HepG2 (cell line): ENCODE data around the gene ZNHIT6. TPM values are rescaled to one million over a fixed set of nuclear protein-coding genes. Genes with fewer than 3 reads are reported as not detected.
A peak's percentile ranks its signal among the peaks of the same experiment; 100 is the strongest.

Experiments used
- GABPB1 ChIP-seq: IDR thresholded peaks from 2 replicates; pipeline ENCODE4 v1.6.1; 2016; ENCODE audit warnings: mild to moderate bottlenecking, missing genetic modification reagents, moderate library complexity, missing compliant biosample characterization
- HMG20B ChIP-seq: conservative IDR thresholded peaks from 2 replicates; pipeline ENCODE4 v1.6.1; 2016; ENCODE audit warnings: missing genetic modification reagents, missing compliant biosample characterization
- HOXA9 ChIP-seq: sonication (generic); formaldehyde crosslinking; IDR thresholded peaks from 2 replicates; pipeline ENCODE4 v1.8.1; 2022; ENCODE audit warnings: missing genetic modification reagents, mild to moderate bottlenecking, moderate library complexity, borderline replicate concordance
- KAT8 ChIP-seq: IDR thresholded peaks from 2 replicates; pipeline ENCODE4 v1.6.1; 2016; ENCODE audit warnings: missing genetic modification reagents, missing compliant biosample characterization
- PRMT3 ChIP-seq: sonication (generic); formaldehyde crosslinking; IDR thresholded peaks from 2 replicates; pipeline ENCODE4 v1.8.1; 2022; ENCODE audit warnings: low read depth, mild to moderate bottlenecking, moderate library complexity, missing genetic modification reagents, borderline replicate concordance
- SALL1 ChIP-seq: sonication (generic); formaldehyde crosslinking; IDR thresholded peaks from 2 replicates; pipeline ENCODE4 v1.8.0; 2022; ENCODE audit warnings: mild to moderate bottlenecking, missing genetic modification reagents
- SNAPC2 ChIP-seq: sonication (generic); formaldehyde crosslinking; IDR thresholded peaks from 2 replicates; pipeline ENCODE4 v1.8.1; 2022; ENCODE audit warnings: mild to moderate bottlenecking, missing genetic modification reagents
- TBL1XR1 ChIP-seq: fragments of 150-350 bp; IDR thresholded peaks from 2 replicates; pipeline ENCODE4 v1.6.1; 2014; ENCODE audit warnings: borderline replicate concordance, low read length; ENCODE audit not compliant: partially characterized antibody
- U2AF1 ChIP-seq: fragments of 200-400 bp; formaldehyde crosslinking; optimal IDR thresholded peaks from 2 replicates; pipeline ENCODE3; 2017; ENCODE audit warnings: mild to moderate bottlenecking, low read depth, low read length
- ZNF383 ChIP-seq: sonication (generic); formaldehyde crosslinking; IDR thresholded peaks from 2 replicates; pipeline ENCODE4 v1.4.0; 2020; ENCODE audit warnings: missing genetic modification reagents, mild to moderate bottlenecking, borderline replicate concordance
- ZNF615 ChIP-seq: sonication (generic); formaldehyde crosslinking; IDR thresholded peaks from 2 replicates; pipeline ENCODE4 v1.5.0; 2020; ENCODE audit warnings: mild to moderate bottlenecking, missing genetic modification reagents, borderline replicate concordance
- ZNF878 ChIP-seq: sonication (generic); formaldehyde crosslinking; IDR thresholded peaks from 2 replicates; pipeline ENCODE4 v1.8.1; 2023; ENCODE audit warnings: mild to moderate bottlenecking, missing genetic modification reagents, moderate library complexity
- polyA plus RNA-seq, 8 experiments: library from polyadenylated mRNA; depleted of rRNA in 3 of 8; stranded (reverse) in 7 of 8; unstranded in 1 of 8; fragments of >200 nt; fragmentation: Illumina TruSeq in 4 of 8; extraction: Trizol in 4 of 8; gene quantifications; 2 replicates each; pipeline versions ENCODE4 v1.2.1 to v1.2.3, GENCODE V29; 2011 to 2016; ENCODE audit warnings: low read depth in 4 of 8, missing spikeins in 1 of 8, mixed read lengths in 1 of 8; ENCODE audit not compliant: insufficient read depth in 1 of 8
- total RNA-seq, 5 experiments: library from RNA; depleted of rRNA; stranded (reverse); fragments of >200 nt; fragmentation: Illumina TruSeq; extraction: Trizol; gene quantifications; 2 replicates each; pipeline ENCODE4 v1.2.3, GENCODE V29; 2016; ENCODE audit warnings: low read depth in 1 of 5
- TF ChIP-seq, protein P1 (sequence below): sonication (generic); formaldehyde crosslinking; IDR thresholded peaks from 2 replicates; pipeline ENCODE4 v1.4.0; 2020; ENCODE audit warnings: missing genetic modification reagents, mild to moderate bottlenecking, borderline replicate concordance
- TF ChIP-seq, protein P2 (sequence below): IDR thresholded peaks from 2 replicates; pipeline ENCODE4 v1.6.1; 2016; ENCODE audit warnings: mild to moderate bottlenecking, missing biosample characterization, missing genetic modification reagents
- TF ChIP-seq, protein P3 (sequence below): sonication (generic); formaldehyde crosslinking; IDR thresholded peaks from 2 replicates; pipeline ENCODE4 v1.8.0; 2022; ENCODE audit warnings: missing genetic modification reagents, mild to moderate bottlenecking, borderline replicate concordance
- TF ChIP-seq, protein P4 (sequence below): sonication (generic); formaldehyde crosslinking; IDR thresholded peaks from 2 replicates; pipeline ENCODE4 v1.5.0; 2020; ENCODE audit warnings: missing genetic modification reagents
- TF ChIP-seq, protein P5 (sequence below): sonication (generic); formaldehyde crosslinking; IDR thresholded peaks from 2 replicates; pipeline ENCODE4 v1.8.0; 2022; ENCODE audit warnings: missing genetic modification reagents, mild to moderate bottlenecking, moderate library complexity, borderline replicate concordance

The ZNHIT6 gene
- total and polyA plus RNA-seq, 2 of the 13 experiments (the other 11 are each of a cell fraction or from before 2014, with no cell fraction given), result 6.0 to 15.2 TPM

DNA sequence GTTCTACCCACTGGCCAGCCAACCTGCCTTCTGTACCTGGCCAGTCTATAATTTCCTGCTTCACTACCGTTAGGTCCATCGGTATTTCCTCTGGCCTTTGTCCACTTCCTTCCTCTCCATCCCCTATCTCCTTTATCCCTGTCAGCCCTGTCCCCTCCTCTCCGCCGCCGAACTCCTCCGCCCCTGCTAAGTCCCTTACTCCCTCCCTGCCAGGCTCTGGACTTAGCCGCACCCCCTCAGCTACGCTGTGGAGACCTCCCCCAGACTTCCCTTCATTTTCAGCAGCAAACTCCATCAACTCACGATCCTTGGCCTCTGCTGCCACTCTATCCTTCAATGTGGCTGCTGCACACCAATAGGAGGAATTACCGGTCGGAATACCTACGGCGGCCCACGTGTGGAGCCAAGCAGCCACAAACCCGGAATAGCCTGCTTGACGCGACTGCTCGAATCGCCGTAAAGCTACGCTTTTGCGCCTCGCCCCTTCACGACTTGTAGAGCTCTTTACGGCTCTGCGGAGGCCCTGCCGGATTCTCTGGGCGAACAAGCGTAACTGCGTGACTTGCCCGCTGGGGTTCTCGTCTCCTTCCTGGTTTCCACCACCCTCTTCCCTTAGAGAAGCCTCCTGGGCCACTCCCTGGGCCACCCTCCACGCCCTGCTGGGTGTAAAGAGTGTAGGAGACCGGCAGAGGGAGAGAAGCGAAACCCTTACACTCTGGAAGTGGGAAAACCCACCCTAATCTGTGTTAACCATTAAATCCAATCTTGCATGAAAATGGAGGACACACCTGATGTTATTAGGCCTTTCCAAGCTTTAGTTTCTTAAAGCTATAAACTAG is at the start of gene ZNHIT6 (continued):
- TF ChIP-seq ZNF615 (CRISPR knock-in tag) (no peak), U2AF1 (no peak), TBL1XR1 (no peak), KAT8 (CRISPR knock-in tag) (peak; percentile 98), ZNF878 (CRISPR knock-in tag) (peak; percentile 86), GABPB1 (peak; percentile 86), SNAPC2 (CRISPR knock-in tag) (0 out of 2 replicates have a peak, but pooled peaks have one; percentile 23), SALL1 (CRISPR knock-in tag) (peak; percentile 93), HOXA9 (no peak), PRMT3 (CRISPR knock-in tag) (no peak), HMG20B (CRISPR knock-in tag) (no peak), ZNF383 (CRISPR knock-in tag) (0 out of 2 replicates have a peak, but pooled peaks have one; percentile 35)
- TF ChIP-seq, protein P1, sequence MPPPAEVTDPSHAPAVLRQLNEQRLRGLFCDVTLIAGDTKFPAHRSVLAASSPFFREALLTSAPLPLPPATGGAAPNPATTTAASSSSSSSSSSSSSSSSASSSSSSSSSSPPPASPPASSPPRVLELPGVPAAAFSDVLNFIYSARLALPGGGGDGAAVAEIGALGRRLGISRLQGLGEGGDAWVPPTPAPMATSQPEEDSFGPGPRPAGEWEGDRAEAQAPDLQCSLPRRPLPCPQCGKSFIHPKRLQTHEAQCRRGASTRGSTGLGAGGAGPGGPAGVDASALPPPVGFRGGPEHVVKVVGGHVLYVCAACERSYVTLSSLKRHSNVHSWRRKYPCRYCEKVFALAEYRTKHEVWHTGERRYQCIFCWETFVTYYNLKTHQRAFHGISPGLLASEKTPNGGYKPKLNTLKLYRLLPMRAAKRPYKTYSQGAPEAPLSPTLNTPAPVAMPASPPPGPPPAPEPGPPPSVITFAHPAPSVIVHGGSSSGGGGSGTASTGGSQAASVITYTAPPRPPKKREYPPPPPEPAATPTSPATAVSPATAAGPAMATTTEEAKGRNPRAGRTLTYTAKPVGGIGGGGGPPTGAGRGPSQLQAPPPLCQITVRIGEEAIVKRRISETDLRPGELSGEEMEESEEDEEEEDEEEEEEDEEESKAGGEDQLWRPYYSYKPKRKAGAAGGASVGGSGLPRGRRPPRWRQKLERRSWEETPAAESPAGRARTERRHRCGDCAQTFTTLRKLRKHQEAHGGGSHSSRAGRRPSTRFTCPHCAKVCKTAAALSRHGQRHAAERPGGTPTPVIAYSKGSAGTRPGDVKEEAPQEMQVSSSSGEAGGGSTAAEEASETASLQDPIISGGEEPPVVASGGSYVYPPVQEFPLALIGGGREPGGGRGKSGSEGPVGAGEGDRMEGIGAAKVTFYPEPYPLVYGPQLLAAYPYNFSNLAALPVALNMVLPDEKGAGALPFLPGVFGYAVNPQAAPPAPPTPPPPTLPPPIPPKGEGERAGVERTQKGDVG (CRISPR knock-in tag), result no peak; the same call in 1 of the 2 replicates
- TF ChIP-seq, protein P2, sequence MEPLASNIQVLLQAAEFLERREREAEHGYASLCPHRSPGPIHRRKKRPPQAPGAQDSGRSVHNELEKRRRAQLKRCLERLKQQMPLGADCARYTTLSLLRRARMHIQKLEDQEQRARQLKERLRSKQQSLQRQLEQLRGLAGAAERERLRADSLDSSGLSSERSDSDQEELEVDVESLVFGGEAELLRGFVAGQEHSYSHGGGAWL, result peak; percentile 84; the same call in 1 of the 2 replicates
- TF ChIP-seq, protein P3, sequence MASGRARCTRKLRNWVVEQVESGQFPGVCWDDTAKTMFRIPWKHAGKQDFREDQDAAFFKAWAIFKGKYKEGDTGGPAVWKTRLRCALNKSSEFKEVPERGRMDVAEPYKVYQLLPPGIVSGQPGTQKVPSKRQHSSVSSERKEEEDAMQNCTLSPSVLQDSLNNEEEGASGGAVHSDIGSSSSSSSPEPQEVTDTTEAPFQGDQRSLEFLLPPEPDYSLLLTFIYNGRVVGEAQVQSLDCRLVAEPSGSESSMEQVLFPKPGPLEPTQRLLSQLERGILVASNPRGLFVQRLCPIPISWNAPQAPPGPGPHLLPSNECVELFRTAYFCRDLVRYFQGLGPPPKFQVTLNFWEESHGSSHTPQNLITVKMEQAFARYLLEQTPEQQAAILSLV (CRISPR knock-in tag), result peak; percentile 60; the same call in 1 of the 2 replicates
- TF ChIP-seq, protein P4, sequence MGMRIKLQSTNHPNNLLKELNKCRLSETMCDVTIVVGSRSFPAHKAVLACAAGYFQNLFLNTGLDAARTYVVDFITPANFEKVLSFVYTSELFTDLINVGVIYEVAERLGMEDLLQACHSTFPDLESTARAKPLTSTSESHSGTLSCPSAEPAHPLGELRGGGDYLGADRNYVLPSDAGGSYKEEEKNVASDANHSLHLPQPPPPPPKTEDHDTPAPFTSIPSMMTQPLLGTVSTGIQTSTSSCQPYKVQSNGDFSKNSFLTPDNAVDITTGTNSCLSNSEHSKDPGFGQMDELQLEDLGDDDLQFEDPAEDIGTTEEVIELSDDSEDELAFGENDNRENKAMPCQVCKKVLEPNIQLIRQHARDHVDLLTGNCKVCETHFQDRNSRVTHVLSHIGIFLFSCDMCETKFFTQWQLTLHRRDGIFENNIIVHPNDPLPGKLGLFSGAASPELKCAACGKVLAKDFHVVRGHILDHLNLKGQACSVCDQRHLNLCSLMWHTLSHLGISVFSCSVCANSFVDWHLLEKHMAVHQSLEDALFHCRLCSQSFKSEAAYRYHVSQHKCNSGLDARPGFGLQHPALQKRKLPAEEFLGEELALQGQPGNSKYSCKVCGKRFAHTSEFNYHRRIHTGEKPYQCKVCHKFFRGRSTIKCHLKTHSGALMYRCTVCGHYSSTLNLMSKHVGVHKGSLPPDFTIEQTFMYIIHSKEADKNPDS (CRISPR knock-in tag), result no peak
- TF ChIP-seq, protein P5, sequence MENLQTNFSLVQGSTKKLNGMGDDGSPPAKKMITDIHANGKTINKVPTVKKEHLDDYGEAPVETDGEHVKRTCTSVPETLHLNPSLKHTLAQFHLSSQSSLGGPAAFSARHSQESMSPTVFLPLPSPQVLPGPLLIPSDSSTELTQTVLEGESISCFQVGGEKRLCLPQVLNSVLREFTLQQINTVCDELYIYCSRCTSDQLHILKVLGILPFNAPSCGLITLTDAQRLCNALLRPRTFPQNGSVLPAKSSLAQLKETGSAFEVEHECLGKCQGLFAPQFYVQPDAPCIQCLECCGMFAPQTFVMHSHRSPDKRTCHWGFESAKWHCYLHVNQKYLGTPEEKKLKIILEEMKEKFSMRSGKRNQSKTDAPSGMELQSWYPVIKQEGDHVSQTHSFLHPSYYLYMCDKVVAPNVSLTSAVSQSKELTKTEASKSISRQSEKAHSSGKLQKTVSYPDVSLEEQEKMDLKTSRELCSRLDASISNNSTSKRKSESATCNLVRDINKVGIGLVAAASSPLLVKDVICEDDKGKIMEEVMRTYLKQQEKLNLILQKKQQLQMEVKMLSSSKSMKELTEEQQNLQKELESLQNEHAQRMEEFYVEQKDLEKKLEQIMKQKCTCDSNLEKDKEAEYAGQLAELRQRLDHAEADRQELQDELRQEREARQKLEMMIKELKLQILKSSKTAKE (CRISPR knock-in tag), result no peak
